HCT116 (cell line): ENCODE measurements around the gene TSC1. TPM values are rescaled to one million over a fixed set of nuclear protein-coding genes. Genes with fewer than 3 reads are reported as not detected.

Experiments
- ATAC-seq: fragments of 200-7000 bp; cut with Tn5 transposase; 2 replicates; pipeline ENCODE4 v1.9.1; 2020; ENCODE audit warnings: mild to moderate bottlenecking, moderate library complexity
- BruUV-seq: library from RNA; stranded (reverse); fragments of 400-500 nt; replicated peaks from 2 replicates; lab custom pipeline; 2021; lab: Mats Ljungman, UMichigan
- CTCF ChIA-PET: fragments of 300-600 bp; sonication (Branson Sonifier 250); formaldehyde crosslinking; loops from one replicate; lab custom pipeline; 2021; ENCODE audit warnings: antibody characterized with exemption; lab: Charles Lee
- POLR2A ChIA-PET: fragments of 300-600, 350-600 bp; sonication (Branson Sonifier 250); formaldehyde crosslinking; loops from one replicate; lab custom pipeline; 2021; ENCODE audit warnings: antibody characterized with exemption; lab: Charles Lee
- RAD21 ChIA-PET, 2 experiments: fragments of 300-600 bp; sonication (Branson Sonifier 250); formaldehyde crosslinking; loops; one replicate each; lab custom pipeline; 2023; ENCODE audit warnings: low total read pairs in 2 of 2; ENCODE audit not compliant: uncharacterized antibody in 2 of 2, unreplicated experiment in 2 of 2, low non-redundant PET in 1 of 2; lab: Charles Lee
- DNase-seq: peaks from one replicate; pipeline ENCODE4 v3.0.0-alpha.2; 2010; ENCODE audit warnings: low read depth, low spot score
- H2AFZ ChIP-seq: fragments of 200-600 bp; shearing (Covaris generic), sonication (generic); 2 replicates; pipeline ENCODE4 v1.6.1; 2017; ENCODE audit warnings: low read depth, mixed run types, mixed read lengths, antibody characterized with exemption, low read length; ENCODE audit not compliant: poor library complexity, severe bottlenecking
- H3K27ac ChIP-seq: 2 replicates; pipeline ENCODE4 v1.5.1; 2012; ENCODE audit warnings: low read depth, low read length
- H3K27me3 ChIP-seq: fragments of 200-600 bp; sonication (generic); 2 replicates; pipeline ENCODE4 v1.6.1; 2016; ENCODE audit warnings: mixed run types, low read length, mixed read lengths; ENCODE audit not compliant: insufficient read depth
- H3K36me3 ChIP-seq, 2 experiments: fragments of 200-500 bp in 1 of 2; fragments of 200-600 bp in 1 of 2; sonication (Bioruptor generic) in 1 of 2; sonication (generic) in 1 of 2; 2 replicates each; pipeline versions ENCODE4 v1.5.1 to v1.6.1; 2014 to 2016; ENCODE audit warnings: low read length in 2 of 2, inconsistent platforms in 1 of 2, mixed read lengths in 1 of 2, mixed run types in 1 of 2; ENCODE audit not compliant: insufficient read depth in 2 of 2, control insufficient read depth in 1 of 2
- H3K4me1 ChIP-seq, 2 experiments: fragments of 200-600 bp in 1 of 2; sonication (generic) in 1 of 2; 2 replicates each; pipeline versions ENCODE4 v1.5.1 to v1.6.1; 2012 to 2017; ENCODE audit warnings: low read length in 2 of 2, inconsistent platforms in 1 of 2, mild to moderate bottlenecking in 1 of 2, mixed read lengths in 1 of 2, mixed run types in 1 of 2, moderate library complexity in 1 of 2; ENCODE audit not compliant: insufficient read depth in 2 of 2, control insufficient read depth in 1 of 2
- H3K4me2 ChIP-seq: fragments of 200-600 bp; sonication (generic); 2 replicates; pipeline ENCODE4 v1.6.1; 2017; ENCODE audit warnings: mixed run types, low read length, mixed read lengths
- H3K4me3 ChIP-seq, 2 experiments: fragments of 200-600 bp in 1 of 2; sonication (generic) in 1 of 2; replicated peaks in 1 of 2; 2 replicates each; pipeline ENCODE4 v1.5.1; 2011 to 2016; ENCODE audit warnings: low read length in 2 of 2, control low read depth in 1 of 2, low read depth in 1 of 2, mild to moderate bottlenecking in 1 of 2, mixed read lengths in 1 of 2, mixed run types in 1 of 2
- H3K79me2 ChIP-seq: fragments of 200-600 bp; sonication (generic); 2 replicates; pipeline ENCODE4 v1.6.1; 2017; ENCODE audit warnings: mild to moderate bottlenecking, mixed run types, low read length, moderate library complexity, mixed read lengths; ENCODE audit not compliant: insufficient read depth
- H3K9ac ChIP-seq: fragments of 200-600 bp; sonication (generic); 2 replicates; pipeline ENCODE4 v1.6.1; 2016; ENCODE audit warnings: low read length, mixed read lengths
- H3K9me2 ChIP-seq: fragments of 200-600 bp; sonication (generic), shearing (Covaris generic); 2 replicates; pipeline ENCODE4 v1.6.1; 2017; ENCODE audit warnings: mixed run types, mild to moderate bottlenecking, moderate library complexity; ENCODE audit not compliant: insufficient read depth
- H3K9me3 ChIP-seq, 2 experiments: fragments of 200-500 bp in 1 of 2; fragments of 200-600 bp in 1 of 2; sonication (Bioruptor generic) in 1 of 2; sonication (generic) in 1 of 2; 2 replicates each; pipeline ENCODE4 v1.6.1; 2014 to 2017; ENCODE audit warnings: low read length in 2 of 2, mixed read lengths in 2 of 2, inconsistent platforms in 1 of 2, low read depth in 1 of 2, mild to moderate bottlenecking in 1 of 2, mixed run types in 1 of 2, moderate library complexity in 1 of 2; ENCODE audit not compliant: control insufficient read depth in 1 of 2, insufficient read depth in 1 of 2
- H4K20me1 ChIP-seq: fragments of 200-600 bp; sonication (generic), shearing (Covaris generic); 2 replicates; pipeline ENCODE4 v1.6.1; 2017; ENCODE audit warnings: mixed run types, mild to moderate bottlenecking, moderate library complexity; ENCODE audit not compliant: insufficient read depth
- CBX3 ChIP-seq: IDR thresholded peaks from 2 replicates; pipeline ENCODE4 v1.6.1; 2012; ENCODE audit warnings: low read depth
- CEBPB ChIP-seq: IDR thresholded peaks from 2 replicates; pipeline ENCODE4 v1.6.1; 2012; ENCODE audit warnings: low read depth
- CTCF ChIP-seq, 3 experiments: fragments of 200-600 bp in 1 of 3; sonication (generic) in 1 of 3; IDR thresholded peaks in 2 of 3; conservative IDR thresholded peaks in 1 of 3; 2 replicates each; pipeline ENCODE4 v1.5.1; 2012 to 2017; ENCODE audit warnings: low read depth in 2 of 3, low read length in 2 of 3, antibody characterized with exemption in 1 of 3, borderline replicate concordance in 1 of 3, control low read depth in 1 of 3, mild to moderate bottlenecking in 1 of 3, mixed read lengths in 1 of 3, mixed run types in 1 of 3, moderate library complexity in 1 of 3; ENCODE audit not compliant: insufficient read depth in 1 of 3
- EGR1 ChIP-seq: IDR thresholded peaks from 2 replicates; pipeline ENCODE4 v1.6.1; 2012; ENCODE audit warnings: low read depth
- ELF1 ChIP-seq: IDR thresholded peaks from 2 replicates; pipeline ENCODE4 v1.6.1; 2012; ENCODE audit warnings: low read depth, borderline replicate concordance
- EZH2 ChIP-seq: fragments of 200-600 bp; sonication (generic); IDR thresholded peaks from 2 replicates; pipeline ENCODE4 v1.6.1; 2017; ENCODE audit warnings: antibody characterized with exemption, mixed run types
- EZH2phosphoT487 ChIP-seq: fragments of 200-600 bp; IDR thresholded peaks from 2 replicates; pipeline ENCODE4 v1.6.1; 2018; ENCODE audit warnings: antibody characterized with exemption, borderline replicate concordance
- FOSL1 ChIP-seq: IDR thresholded peaks from 2 replicates; pipeline ENCODE4 v1.6.1; 2012; ENCODE audit warnings: low read depth
- JUND ChIP-seq: IDR thresholded peaks from 2 replicates; pipeline ENCODE4 v1.6.1; 2012
- POLR2A ChIP-seq: IDR thresholded peaks from 2 replicates; pipeline ENCODE4 v1.7.0; 2011; ENCODE audit warnings: borderline replicate concordance; ENCODE audit not compliant: insufficient read depth, insufficient read length; ENCODE audit errors: extremely low read depth
- RAD21 ChIP-seq: IDR thresholded peaks from 2 replicates; pipeline ENCODE4 v1.6.1; 2012; ENCODE audit warnings: low read depth, mild to moderate bottlenecking
- SP1 ChIP-seq: IDR thresholded peaks from 2 replicates; pipeline ENCODE4 v1.6.1; 2012; ENCODE audit warnings: low read depth
- ZBTB33 ChIP-seq: IDR thresholded peaks from 2 replicates; pipeline ENCODE4 v1.6.1; 2011; ENCODE audit warnings: mild to moderate bottlenecking, low read length, moderate library complexity; ENCODE audit not compliant: insufficient replicate concordance; ENCODE audit errors: extremely low read depth
- ZFX ChIP-seq: fragments of 450-650 bp; IDR thresholded peaks from 2 replicates; pipeline ENCODE4 v1.6.1; 2017
- ZNF274 ChIP-seq: fragments of 200-500 bp; sonication (Bioruptor generic); IDR thresholded peaks from 2 replicates; pipeline ENCODE4 v1.6.1; 2014; ENCODE audit warnings: mild to moderate bottlenecking, low read depth, low read length, inconsistent platforms
- intact Hi-C: fragments of 100-400 bp; cut with micrococcal nuclease; formaldehyde crosslinking; loops from 2 replicates; pipeline ENCODE4 v1.10.0; 2022
- total RNA-seq: library from RNA; stranded (reverse); gene quantifications from one replicate; pipeline ENCODE4 v1.2.1, GENCODE V29; 2021; ENCODE audit not compliant: unreplicated experiment

Gene TSC1
- total RNA-seq, 1 experiment from 2014 or later, result 34.5 TPM

- TF ChIP-seq ZBTB33, result no peak
- no peak for TF ChIP-seq ZNF274
- TF ChIP-seq POLR2A, result no peak
Measured at GRCh38 chr9:132973713-132974112, 29.3 kb upstream of the TSC1 start (continued).

GRCh38 chr9:132973166-132973565, 28.8 kb upstream of the TSC1 start:
- H3K36me3 ChIP-seq, result no peaks in the 10 kb centered on the region
- no peak for TF ChIP-seq FOSL1
- TF ChIP-seq EZH2, result no peak
- no peak for TF ChIP-seq CBX3
- TF ChIP-seq POLR2A, result no peak
- no peak for TF ChIP-seq CEBPB
- no peak for TF ChIP-seq ELF1
- TF ChIP-seq EGR1, result no peak
- TF ChIP-seq ZFX, result no peak
- no peak for TF ChIP-seq JUND
- TF ChIP-seq CTCF (IDR thresholded peaks at IDR 0.05 in 2 of 3, conservative IDR thresholded peaks at IDR 0.05 in 1 of 3; ENCODE audit: borderline replicate concordance in 1 of 3, insufficient read depth in 1 of 3, low read depth in 2 of 3, low read length in 2 of 3), result no peak
- TF ChIP-seq SP1, result no peak
- no peak for TF ChIP-seq RAD21
- no peak for TF ChIP-seq EZH2phosphoT487
- no peak for ATAC-seq
- no peaks in the 10 kb centered on the region for H4K20me1 ChIP-seq
- no peaks in the 10 kb centered on the region for H3K79me2 ChIP-seq
- intact Hi-C loops, result loop anchor here (2.0 to 10.0 kb wide), 3 partner anchors 318 to 562 kb away; partner anchors contain the start of gene CFAP77
- CTCF ChIA-PET, result interaction anchor here (1.2 kb wide), 1 partner anchor 49 kb away, joined by 3 read pairs; no protein-coding TSS in a partner anchor
- RAD21 ChIA-PET, result no interaction called here
- no peaks in the 10 kb centered on the region for H3K9me3 ChIP-seq
- H3K9me2 ChIP-seq, result no peaks in the 10 kb centered on the region
- H3K4me1 ChIP-seq, result peaks cover 0 to 11% of the 10 kb centered on the region in 2 experiments; a peak in 2 of 4 replicates
- no peak overlapping the region for H3K9ac ChIP-seq
- no peak for DNase-seq
- POLR2A ChIA-PET, result interaction anchor here (1.0 kb wide), 1 partner anchor 563 kb away, joined by 6 read pairs; the partner anchor contains the start of gene CFAP77
- no TSS peak for BruUV-seq
- peak overlapping the region; percentile 58; the same call in 1 of the 2 replicates for H3K4me2 ChIP-seq
- H2AFZ ChIP-seq, result no peak overlapping the region
- peaks cover 14% of the 10 kb centered on the region; the same call in 1 of the 2 replicates for H3K27me3 ChIP-seq
- H3K4me3 ChIP-seq, result no peak overlapping the region
- H3K27ac ChIP-seq, result no peak overlapping the region
